GM21515 (cell line): ENCODE results near the gene MRPS18A.
A peak's percentile ranks its signal among the peaks of the same experiment; 100 is the strongest.
"Not testable (repeated sequence)": the region's sequence is repeated elsewhere in the genome, so short reads cannot be mapped to it uniquely, and the experiment has no call there.

Experiments
- ATAC-seq: cut with Tn5 transposase; IDR thresholded peaks from one replicate; pipeline ENCODE4 v1.9.1; 2021; ENCODE audit not compliant: unreplicated experiment

MRPS18A gene

GRCh38 chr6:43639984-43640800, 47.4 kb downstream of the MRPS18A start:
- ATAC-seq: no peak

GRCh38 chr6:43636308-43636659, 51.3 kb downstream of the MRPS18A start:
- ATAC-seq: peak; percentile 9

- peak; percentile 84 for ATAC-seq
Measured at GRCh38 chr6:43635387-43636307, 51.9 kb downstream of the MRPS18A start, which contains the start of gene MAD2L1BP. Gene MAD2L1BP, plus strand, starts transcription at chr6:43635840. Its CDS starts 36 bp downstream, at chr6:43635876.

GRCh38 chr6:43634702-43635303, 52.8 kb downstream of the MRPS18A start:
- ATAC-seq: no peak

GRCh38 chr6:43633002-43633401, 54.6 kb downstream of the MRPS18A start:
- ATAC-seq: not testable (repeated sequence)

GRCh38 chr6:43630980-43631619, 56.5 kb downstream of the MRPS18A start:
- no peak for ATAC-seq

- ATAC-seq: peak; percentile 70
Measured at GRCh38 chr6:43629505-43630300, 57.9 kb downstream of the MRPS18A start.

- ATAC-seq: peak; percentile 76
Measured at GRCh38 chr6:43629104-43629504, 58.5 kb downstream of the MRPS18A start, which contains the start of gene GTPBP2. Gene GTPBP2, minus strand, starts transcription at chr6:43629264. Its CDS starts 102 bp downstream, at chr6:43629162.

- ATAC-seq: peak; percentile 13
Measured at GRCh38 chr6:43628393-43629103, 59.0 kb downstream of the MRPS18A start.

- ATAC-seq: no peak
Measured at GRCh38 chr6:43627008-43627825, 60.4 kb downstream of the MRPS18A start.

- no peak for ATAC-seq
Measured at GRCh38 chr6:43625393-43625992, 62.1 kb downstream of the MRPS18A start.

GRCh38 chr6:43624786-43625288, 62.8 kb downstream of the MRPS18A start:
- no peak for ATAC-seq

- no peak for ATAC-seq
Measured at GRCh38 chr6:43623880-43624785, 63.5 kb downstream of the MRPS18A start.

- ATAC-seq: no peak
Measured at GRCh38 chr6:43622541-43622940, 65.0 kb downstream of the MRPS18A start.

GRCh38 chr6:43621836-43622180, 65.8 kb downstream of the MRPS18A start:
- ATAC-seq: no peak
